ENCODE data around the gene C1QTNF5. TPM values are rescaled to one million over a fixed set of nuclear protein-coding genes. Genes with fewer than 3 reads are reported as not detected.

The C1QTNF5 gene
- total RNA-seq, 1 experiment from 2014 or later: not detected

- POLR2A ChIA-PET: no interaction called here
- Mint-ChIP-seq H3K4me1 (ENCODE audit: insufficient read depth, unreplicated experiment) (peaks cover 10% of the 10 kb centered on the region), H3K27me3 (ENCODE audit: insufficient read depth, unreplicated experiment) (no peaks in the 10 kb centered on the region), H3K9me3 (ENCODE audit: unreplicated experiment) (no peaks in the 10 kb centered on the region), H3K4me3 (ENCODE audit: unreplicated experiment) (no peak overlapping the region), H3K36me3 (ENCODE audit: insufficient read depth, unreplicated experiment) (peaks cover 20% of the 10 kb centered on the region), H3K27ac (ENCODE audit: low read depth, unreplicated experiment) (no peak overlapping the region)
- no TSS peak for BruUV-seq (replicated peaks)
- no peak for DNase-seq (ENCODE audit: unreplicated experiment)
- no peak for TF ChIP-seq CTCF (IDR thresholded peaks at IDR 0.05; ENCODE audit: unreplicated experiment)
- CTCF ChIA-PET: interaction anchor here (0.6 to 7.7 kb wide), 2 partner anchors 13 to 91 kb away, joined by 3 to 62 read pairs; no protein-coding TSS in a partner anchor
- intact Hi-C loops (cut with micrococcal nuclease): no loop called here
Measured at GRCh38 chr11:119309953-119310681, 30.6 kb downstream of the C1QTNF5 start.

GRCh38 chr11:119309411-119309810 lies 31.3 kb downstream of the C1QTNF5 start:
- CTCF ChIA-PET: interaction anchor here (0.6 to 7.7 kb wide), 5 partner anchors 11 to 91 kb away, joined by 3 to 62 read pairs (median 7); no protein-coding TSS in a partner anchor
- POLR2A ChIA-PET: interaction anchor here (0.6 to 0.7 kb wide), 2 partner anchors 19 to 175 kb away, joined by 3 read pairs; no protein-coding TSS in a partner anchor
- Mint-ChIP-seq H3K4me3 (ENCODE audit: unreplicated experiment) (no peak overlapping the region), H3K36me3 (ENCODE audit: insufficient read depth, unreplicated experiment) (peaks cover 22% of the 10 kb centered on the region), H3K27ac (ENCODE audit: low read depth, unreplicated experiment) (no peak overlapping the region), H3K27me3 (ENCODE audit: insufficient read depth, unreplicated experiment) (no peaks in the 10 kb centered on the region), H3K9me3 (ENCODE audit: unreplicated experiment) (no peaks in the 10 kb centered on the region), H3K4me1 (ENCODE audit: insufficient read depth, unreplicated experiment) (peaks cover 10% of the 10 kb centered on the region)
- no peak for DNase-seq (ENCODE audit: unreplicated experiment)
- intact Hi-C loops (cut with micrococcal nuclease): no loop called here
- no TSS peak for BruUV-seq (replicated peaks)
- TF ChIP-seq CTCF (IDR thresholded peaks at IDR 0.05; ENCODE audit: unreplicated experiment): no peak

- no peaks in the 10 kb centered on the region for H3K9me3 Mint-ChIP-seq (ENCODE audit: unreplicated experiment)
- CTCF ChIA-PET: interaction anchor here (0.6 to 7.7 kb wide), 8 partner anchors 10 to 414 kb away, joined by 3 to 62 read pairs (median 4); no protein-coding TSS in a partner anchor
- peaks cover 37% of the 10 kb centered on the region for H3K36me3 Mint-ChIP-seq (ENCODE audit: insufficient read depth, unreplicated experiment)
- TF ChIP-seq CTCF (IDR thresholded peaks at IDR 0.05; ENCODE audit: unreplicated experiment): no peak
- H3K27me3 Mint-ChIP-seq (ENCODE audit: insufficient read depth, unreplicated experiment): no peaks in the 10 kb centered on the region
- intact Hi-C loops (cut with micrococcal nuclease): no loop called here
- BruUV-seq (replicated peaks): no TSS peak
- DNase-seq (ENCODE audit: unreplicated experiment): no peak
- H3K4me3 Mint-ChIP-seq (ENCODE audit: unreplicated experiment): no peak overlapping the region
- H3K27ac Mint-ChIP-seq (ENCODE audit: low read depth, unreplicated experiment): no peak overlapping the region
- POLR2A ChIA-PET: interaction anchor here (0.6 to 0.9 kb wide), 4 partner anchors 8 to 213 kb away, joined by 3 to 6 read pairs (median 4); no protein-coding TSS in a partner anchor
- H3K4me1 Mint-ChIP-seq (ENCODE audit: insufficient read depth, unreplicated experiment): peaks cover 10% of the 10 kb centered on the region
Measured at GRCh38 chr11:119307974-119308373, 32.7 kb downstream of the C1QTNF5 start.

- ChIA-PET CTCF (interaction anchor here (0.7 to 7.7 kb wide), 6 partner anchors 10 to 227 kb away, joined by 3 to 62 read pairs (median 4); no protein-coding TSS in a partner anchor), POLR2A (interaction anchor here (0.6 to 0.8 kb wide), 2 partner anchors 81 to 213 kb away, joined by 3 to 4 read pairs; no protein-coding TSS in a partner anchor)
- DNase-seq (ENCODE audit: unreplicated experiment): no peak
- no peaks in the 10 kb centered on the region for H3K27me3 Mint-ChIP-seq (ENCODE audit: insufficient read depth, unreplicated experiment)
- peaks cover 10% of the 10 kb centered on the region for H3K4me1 Mint-ChIP-seq (ENCODE audit: insufficient read depth, unreplicated experiment)
- H3K27ac Mint-ChIP-seq (ENCODE audit: low read depth, unreplicated experiment): no peak overlapping the region
- BruUV-seq (replicated peaks): no TSS peak
- intact Hi-C loops (cut with micrococcal nuclease): no loop called here
- H3K9me3 Mint-ChIP-seq (ENCODE audit: unreplicated experiment): no peaks in the 10 kb centered on the region
- TF ChIP-seq CTCF (IDR thresholded peaks at IDR 0.05; ENCODE audit: unreplicated experiment): no peak
- peaks cover 37% of the 10 kb centered on the region for H3K36me3 Mint-ChIP-seq (ENCODE audit: insufficient read depth, unreplicated experiment)
- no peak overlapping the region for H3K4me3 Mint-ChIP-seq (ENCODE audit: unreplicated experiment)
Measured at GRCh38 chr11:119307219-119307618, 33.5 kb downstream of the C1QTNF5 start.

Measured in MCF 10A (cell line).